ENCODE data around the gene RNASE13. TPM values are rescaled to one million over a fixed set of nuclear protein-coding genes. Genes with fewer than 3 reads are reported as not detected.

The RNASE13 gene
- total RNA-seq, 1 donor from 2014 or later = not detected

DNA sequence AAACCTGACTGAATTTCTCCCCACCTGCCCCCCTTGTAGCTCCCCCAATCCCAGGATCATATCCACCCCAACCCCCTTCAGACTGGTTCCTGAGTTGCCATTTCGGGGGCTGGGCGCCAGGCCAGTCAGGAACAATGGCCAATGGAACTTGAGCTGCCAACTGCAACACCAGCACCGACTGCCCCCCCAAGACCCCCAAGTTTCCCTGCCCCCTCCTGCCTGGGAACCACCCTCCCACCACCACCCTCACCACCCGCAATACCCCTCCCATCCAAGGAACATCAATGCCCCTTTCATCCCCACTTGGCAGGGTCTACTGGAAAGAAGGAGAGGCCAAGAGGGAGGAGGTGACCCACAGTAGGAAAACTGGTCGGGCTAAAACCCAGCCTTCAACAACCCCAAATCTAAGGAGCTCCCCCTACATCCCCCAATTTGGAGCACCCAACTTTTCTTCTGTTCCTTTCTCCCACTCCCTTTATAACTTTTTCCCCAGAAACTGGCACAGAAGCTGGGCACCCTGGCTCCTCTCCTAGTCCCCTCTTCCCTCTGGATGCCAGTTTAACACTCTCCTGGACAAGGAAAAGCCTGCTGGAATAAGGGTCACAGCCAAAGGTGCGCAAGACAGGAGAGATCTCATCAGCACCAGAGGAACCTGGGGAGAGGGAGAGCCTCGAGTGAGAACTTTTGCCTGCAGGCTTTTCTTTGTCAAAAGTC is 8.2 kb downstream of the RNASE13 start:
- peaks cover 10% of the 10 kb centered on the region for H3K9me3 Mint-ChIP-seq (ENCODE audit: unreplicated experiment)
- no peak overlapping the region for H3K27ac Mint-ChIP-seq (ENCODE audit: unreplicated experiment)
- TF ChIP-seq, protein P1, sequence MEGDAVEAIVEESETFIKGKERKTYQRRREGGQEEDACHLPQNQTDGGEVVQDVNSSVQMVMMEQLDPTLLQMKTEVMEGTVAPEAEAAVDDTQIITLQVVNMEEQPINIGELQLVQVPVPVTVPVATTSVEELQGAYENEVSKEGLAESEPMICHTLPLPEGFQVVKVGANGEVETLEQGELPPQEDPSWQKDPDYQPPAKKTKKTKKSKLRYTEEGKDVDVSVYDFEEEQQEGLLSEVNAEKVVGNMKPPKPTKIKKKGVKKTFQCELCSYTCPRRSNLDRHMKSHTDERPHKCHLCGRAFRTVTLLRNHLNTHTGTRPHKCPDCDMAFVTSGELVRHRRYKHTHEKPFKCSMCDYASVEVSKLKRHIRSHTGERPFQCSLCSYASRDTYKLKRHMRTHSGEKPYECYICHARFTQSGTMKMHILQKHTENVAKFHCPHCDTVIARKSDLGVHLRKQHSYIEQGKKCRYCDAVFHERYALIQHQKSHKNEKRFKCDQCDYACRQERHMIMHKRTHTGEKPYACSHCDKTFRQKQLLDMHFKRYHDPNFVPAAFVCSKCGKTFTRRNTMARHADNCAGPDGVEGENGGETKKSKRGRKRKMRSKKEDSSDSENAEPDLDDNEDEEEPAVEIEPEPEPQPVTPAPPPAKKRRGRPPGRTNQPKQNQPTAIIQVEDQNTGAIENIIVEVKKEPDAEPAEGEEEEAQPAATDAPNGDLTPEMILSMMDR (IDR thresholded peaks at IDR 0.05; ENCODE audit: partially characterized antibody, unreplicated experiment) = no peak
- H3K4me3 Mint-ChIP-seq (ENCODE audit: unreplicated experiment) = peak overlapping the region; percentile 88
- H3K4me1 Mint-ChIP-seq (ENCODE audit: low read depth, unreplicated experiment) = peaks cover 4% of the 10 kb centered on the region
- H3K36me3 Mint-ChIP-seq (ENCODE audit: unreplicated experiment) = peaks cover 4% of the 10 kb centered on the region
- no peak for DNase-seq
- H3K27me3 Mint-ChIP-seq (ENCODE audit: unreplicated experiment) = peaks cover 5% of the 10 kb centered on the region

DNA sequence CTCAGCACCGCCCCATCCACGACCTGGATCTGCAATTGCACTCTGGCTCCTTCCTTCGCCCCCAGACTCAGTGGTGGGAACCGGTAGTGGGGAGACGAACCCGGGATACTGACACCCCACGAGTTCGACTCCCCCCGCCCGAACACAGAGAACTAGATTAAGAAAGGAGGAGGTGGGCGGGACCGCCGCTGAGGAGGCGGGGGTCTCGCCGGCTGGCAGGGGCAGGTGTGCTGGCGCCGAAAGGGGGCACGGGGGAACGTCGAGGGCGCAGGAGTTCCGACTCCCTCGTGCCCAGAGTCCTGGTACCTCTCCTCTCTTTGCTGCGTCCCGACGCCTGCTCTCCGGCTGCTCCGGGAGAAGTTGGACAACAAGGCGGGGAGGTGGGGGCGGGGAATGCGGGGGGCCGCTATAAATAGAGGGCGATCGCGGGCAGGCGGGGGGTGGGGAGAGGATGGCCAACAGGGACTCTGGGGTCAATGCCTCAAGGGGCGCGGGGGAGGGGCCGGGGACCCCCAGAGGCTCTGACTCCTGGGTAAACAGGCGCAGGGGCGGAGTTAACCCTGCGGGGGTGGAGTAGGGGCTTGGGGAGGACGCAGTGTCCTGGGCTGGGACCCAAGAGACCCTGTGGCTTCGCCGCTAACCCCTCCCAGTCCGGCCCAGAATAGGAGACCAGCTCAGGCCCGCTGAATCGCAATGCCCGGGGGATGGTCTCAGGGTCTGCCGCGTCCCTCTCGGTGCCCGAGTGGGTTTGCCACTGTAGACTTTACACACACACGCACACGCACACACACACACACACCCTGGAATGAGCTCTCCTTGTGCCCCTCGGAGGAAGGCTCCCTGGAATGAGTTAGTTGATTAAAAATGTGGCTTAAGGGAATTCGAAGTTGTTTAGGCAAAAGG is 9.0 kb downstream of the RNASE13 start:
- TF ChIP-seq, protein P1 (IDR thresholded peaks at IDR 0.05; ENCODE audit: partially characterized antibody, unreplicated experiment) = no peak
- Mint-ChIP-seq H3K4me1 (ENCODE audit: low read depth, unreplicated experiment) (peaks cover 4% of the 10 kb centered on the region), H3K36me3 (ENCODE audit: unreplicated experiment) (peaks cover 4% of the 10 kb centered on the region), H3K27ac (ENCODE audit: unreplicated experiment) (no peak overlapping the region), H3K4me3 (ENCODE audit: unreplicated experiment) (peak overlapping the region; percentile 88), H3K9me3 (ENCODE audit: unreplicated experiment) (peaks cover 9% of the 10 kb centered on the region), H3K27me3 (ENCODE audit: unreplicated experiment) (peaks cover 5% of the 10 kb centered on the region)
- peak; percentile 39 for DNase-seq

DNA sequence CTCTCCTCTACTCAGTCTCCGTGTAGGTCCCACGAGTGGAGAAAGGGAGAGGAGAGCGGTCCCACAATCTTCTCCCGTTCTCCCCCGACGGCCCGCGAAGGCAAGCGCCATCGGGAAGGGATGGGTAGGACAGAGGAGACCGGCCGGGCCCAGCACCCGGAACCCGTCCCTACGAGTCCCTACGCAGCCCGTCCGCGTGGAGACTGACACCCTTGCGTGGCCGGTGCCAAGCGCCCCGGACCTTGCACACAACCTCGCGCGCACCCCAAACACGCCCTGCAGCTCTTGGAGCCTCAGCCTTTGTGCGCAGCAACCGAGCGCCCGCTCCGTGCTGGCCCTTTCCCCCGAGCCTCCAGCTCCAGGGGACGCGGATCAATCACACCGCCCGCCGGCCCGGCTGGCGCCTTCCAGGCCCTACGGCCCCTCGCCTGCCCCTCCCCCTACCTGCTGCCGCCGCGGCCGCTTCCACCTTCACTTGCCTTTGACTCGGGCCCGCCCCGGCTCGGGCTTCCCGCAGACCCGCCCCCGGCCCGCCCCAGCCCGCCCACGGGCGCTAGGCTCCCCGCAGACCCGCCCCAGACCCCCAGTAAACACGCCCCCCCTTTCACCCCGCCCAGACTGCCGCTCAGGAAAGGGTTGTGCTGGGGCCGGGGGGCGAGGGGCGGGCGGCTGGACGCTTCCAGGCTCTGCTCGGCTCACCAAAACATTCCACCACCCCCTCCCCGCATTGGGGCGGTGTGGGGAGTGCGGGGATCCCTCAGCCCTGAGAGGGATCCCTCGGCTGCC is 9.8 kb downstream of the RNASE13 start, which contains the start of gene NDRG2:
Gene NDRG2, minus strand, starts transcription at position 477 of the 786 bp plus-strand sequence. CDS start 1,746 bp downstream, outside the sequence.
- peak within 1 kb of the TSS; percentile 88 for H3K4me3 Mint-ChIP-seq (ENCODE audit: unreplicated experiment)

DNA sequence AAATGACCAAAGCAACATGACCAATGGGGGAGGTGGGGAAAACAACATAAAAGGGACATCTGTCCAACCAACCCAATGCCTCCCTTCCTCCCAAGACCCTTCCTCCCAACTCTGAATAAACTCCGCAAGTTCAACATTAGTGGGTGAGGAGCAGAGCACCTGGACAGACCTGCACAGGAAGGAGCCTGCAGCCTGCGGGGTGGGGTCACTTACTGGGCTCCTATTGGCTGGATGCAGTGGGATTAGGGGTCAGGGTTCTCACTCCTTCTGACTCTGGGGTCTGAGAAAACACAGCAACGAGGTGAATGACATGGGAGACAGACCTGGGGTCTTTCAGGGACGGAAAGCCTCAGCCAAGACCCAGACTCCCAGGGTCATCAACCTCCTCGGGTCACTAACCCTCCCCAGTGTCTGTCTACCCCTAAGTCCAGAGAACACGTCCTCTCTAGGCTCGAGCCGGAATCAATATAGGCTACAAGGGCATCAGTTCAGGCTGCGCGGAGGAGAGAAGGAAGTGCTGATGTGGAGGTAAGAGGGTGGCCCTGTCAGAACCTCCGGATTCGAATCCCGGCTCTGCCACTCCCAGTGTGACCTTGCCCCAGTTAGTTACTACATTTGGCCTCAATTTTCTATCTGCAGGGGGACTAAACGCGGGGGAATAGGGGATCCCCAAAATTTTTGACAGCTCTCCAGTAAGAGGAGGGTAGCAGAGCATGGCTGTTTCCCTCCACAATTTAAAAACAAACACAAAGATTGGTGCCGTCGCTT is 10.6 kb downstream of the RNASE13 start:
- H3K4me1 Mint-ChIP-seq (ENCODE audit: low read depth, unreplicated experiment) = peaks cover 4% of the 10 kb centered on the region
- peaks cover 7% of the 10 kb centered on the region for H3K9me3 Mint-ChIP-seq (ENCODE audit: unreplicated experiment)
- peak; percentile 24 for DNase-seq
- peak overlapping the region; percentile 81 for H3K4me3 Mint-ChIP-seq (ENCODE audit: unreplicated experiment)
- H3K27ac Mint-ChIP-seq (ENCODE audit: unreplicated experiment) = no peak overlapping the region
- peaks cover 5% of the 10 kb centered on the region for H3K27me3 Mint-ChIP-seq (ENCODE audit: unreplicated experiment)
- peaks cover 4% of the 10 kb centered on the region for H3K36me3 Mint-ChIP-seq (ENCODE audit: unreplicated experiment)
- TF ChIP-seq, protein P1 (IDR thresholded peaks at IDR 0.05; ENCODE audit: partially characterized antibody, unreplicated experiment) = no peak

More for the DNA sequence above, 9.8 kb downstream of the RNASE13 start, which contains the start of gene NDRG2:
- H3K27ac Mint-ChIP-seq (ENCODE audit: unreplicated experiment) = no peak within 1 kb of the TSS
- peaks cover 7% of the 10 kb centered on the region for H3K9me3 Mint-ChIP-seq (ENCODE audit: unreplicated experiment)
- peaks cover 4% of the 10 kb centered on the region for H3K4me1 Mint-ChIP-seq (ENCODE audit: low read depth, unreplicated experiment)
- peaks cover 5% of the 10 kb centered on the region for H3K27me3 Mint-ChIP-seq (ENCODE audit: unreplicated experiment)
- TF ChIP-seq, protein P1 (IDR thresholded peaks at IDR 0.05; ENCODE audit: partially characterized antibody, unreplicated experiment) = no peak
- peaks cover 4% of the 10 kb centered on the region for H3K36me3 Mint-ChIP-seq (ENCODE audit: unreplicated experiment)
- peak; percentile 87 for DNase-seq

All from glutamatergic neuron (in vitro differentiated cells).